Putamen (tissue), 1 donor: ENCODE data around the gene XRCC1.
"Not testable (repeated sequence)": the region's sequence is repeated elsewhere in the genome, so short reads cannot be mapped to it uniquely, and the experiment has no call there.

Source experiments
- DNase-seq: peaks from one replicate; pipeline ENCODE4 v3.0.0-alpha.2; 2016; ENCODE audit warnings: low spot score

XRCC1 gene

GRCh38 chr19:43546581-43546980 lies 28.7 kb downstream of the XRCC1 start:
- no peak for DNase-seq

DNA sequence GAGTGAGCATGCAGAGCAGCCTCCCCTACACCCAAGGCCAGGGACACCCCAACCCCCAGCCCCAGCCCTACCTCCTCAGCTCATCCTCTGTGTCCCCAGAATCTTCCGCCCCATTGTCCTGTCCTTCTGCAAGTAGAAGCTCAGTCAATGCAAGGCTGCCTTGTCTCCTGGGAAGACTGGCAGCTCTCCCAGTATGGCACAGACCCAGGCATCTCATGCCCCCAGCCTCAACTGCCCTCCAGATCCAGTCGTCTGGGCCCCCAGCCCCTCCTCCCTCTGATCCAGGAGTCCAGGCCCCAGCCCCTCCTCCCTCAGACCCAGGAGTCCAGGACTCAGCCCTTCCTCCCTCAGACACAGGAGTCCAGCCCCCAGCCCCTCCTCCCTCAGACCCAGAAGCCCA lies 29.3 kb downstream of the XRCC1 start:
- no peak for DNase-seq

- no peak for DNase-seq
Observed at GRCh38 chr19:43545276-43545675, 30.1 kb downstream of the XRCC1 start.

GRCh38 chr19:43544077-43544476 lies 31.2 kb downstream of the XRCC1 start:
- no peak for DNase-seq

DNA sequence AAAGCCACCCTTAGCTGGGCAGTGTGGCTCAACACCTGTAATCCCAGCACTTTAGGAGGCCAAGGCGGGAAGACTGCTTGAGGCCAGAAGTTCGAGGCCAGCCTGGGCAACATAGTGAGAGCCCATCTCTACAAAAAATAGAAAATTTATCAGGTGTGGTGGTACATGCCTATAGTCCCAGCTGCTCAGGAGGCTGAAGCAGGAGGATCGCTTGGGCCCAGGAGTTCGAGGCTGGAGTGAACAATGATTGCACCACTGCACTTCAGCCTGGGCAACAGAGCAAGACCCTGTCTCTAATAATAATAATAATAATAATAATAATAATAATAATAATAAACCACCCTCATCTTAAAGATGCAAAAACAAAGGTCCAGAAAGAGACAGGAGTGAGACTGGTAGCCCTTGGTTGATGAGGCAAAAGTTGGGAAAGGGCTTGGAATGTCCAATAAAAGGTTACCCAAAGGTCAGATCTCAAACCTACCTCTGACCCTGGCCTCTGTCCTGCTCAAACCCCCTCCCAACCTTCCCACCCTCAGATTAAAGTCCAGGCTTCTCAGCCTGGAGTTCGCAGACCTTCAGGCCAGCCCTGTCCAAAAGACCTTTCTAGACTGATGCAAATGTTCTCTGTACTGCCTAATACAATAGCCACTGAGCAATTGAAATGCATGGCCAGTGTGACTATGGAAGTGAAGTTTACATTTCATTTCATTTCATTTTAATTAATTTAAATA lies 33.2 kb downstream of the XRCC1 start:
- no peak for DNase-seq

GRCh38 chr19:43540381-43540780 lies 34.9 kb downstream of the XRCC1 start:
- no peak for DNase-seq

- no peak for DNase-seq
Observed at GRCh38 chr19:43538922-43539321, 36.4 kb downstream of the XRCC1 start.

- peak; percentile 44 for DNase-seq
Observed at GRCh38 chr19:43534816-43535761, 40.2 kb downstream of the XRCC1 start.

- DNase-seq: no peak
Observed at GRCh38 chr19:43534305-43534815, 41.0 kb downstream of the XRCC1 start.

GRCh38 chr19:43533546-43534304 lies 41.6 kb downstream of the XRCC1 start:
- DNase-seq: peak; percentile 93

- DNase-seq: peak; percentile 96
Observed at GRCh38 chr19:43532962-43533545, 42.3 kb downstream of the XRCC1 start, which contains the start of gene ZNF575. Gene ZNF575 (plus strand): TSS chr19:43533188. CDS start chr19:43534423, 1,235 bp downstream.

DNA sequence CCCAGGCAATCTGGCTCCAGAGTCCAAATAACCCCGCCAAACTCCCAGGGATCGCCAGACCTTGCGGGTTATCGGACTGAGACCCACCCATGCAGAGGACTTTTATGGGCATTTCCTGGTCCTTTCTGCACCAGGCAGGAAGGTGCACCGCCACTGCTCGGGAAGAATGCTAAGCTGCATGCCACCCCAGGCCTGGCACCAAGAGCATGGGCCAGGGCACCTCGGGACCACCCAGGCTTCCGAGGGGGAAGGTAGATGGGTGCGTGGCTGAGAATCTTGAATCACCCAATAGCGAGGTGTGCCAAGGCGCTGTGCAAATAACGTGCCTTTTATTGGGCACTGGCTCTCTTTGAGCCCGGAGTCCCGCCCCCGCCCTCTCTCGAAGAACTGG lies 42.8 kb downstream of the XRCC1 start:
- DNase-seq: no peak

DNA sequence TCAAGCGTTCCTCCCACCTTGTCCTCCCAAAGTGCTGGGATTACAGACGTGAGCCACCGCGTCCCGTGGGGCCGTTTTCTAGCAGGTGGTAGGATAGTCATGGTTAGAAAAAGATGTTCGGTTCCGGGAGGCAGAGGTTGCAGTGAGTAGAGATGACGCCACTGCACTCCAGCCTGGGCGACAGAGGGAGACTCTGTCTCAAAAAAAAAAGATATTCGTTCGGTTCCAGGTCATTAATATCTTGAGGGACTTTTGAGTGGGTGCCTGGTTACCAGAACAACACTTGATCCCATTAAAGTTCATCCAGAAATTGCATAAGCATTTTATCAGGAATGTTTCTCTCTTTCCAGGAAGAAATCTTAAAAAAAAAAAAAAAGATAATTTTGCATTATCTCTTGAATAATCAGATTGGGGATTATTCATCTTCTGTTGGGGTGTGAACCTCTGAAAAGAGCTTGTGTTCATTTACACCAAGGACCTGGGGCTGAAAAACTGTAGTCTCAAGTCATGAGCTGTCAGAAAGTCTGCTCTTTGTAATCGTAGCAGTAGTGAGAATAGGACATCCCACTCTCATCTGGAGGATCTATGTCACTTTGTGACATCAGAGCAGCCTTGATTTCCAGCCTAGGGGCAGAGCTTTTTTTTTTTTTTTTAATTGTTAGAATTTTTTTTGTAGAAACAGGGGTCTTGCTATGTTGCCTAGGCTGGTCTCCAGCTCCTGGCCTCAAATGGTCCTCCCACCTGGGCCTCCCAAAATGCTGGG lies 47.3 kb downstream of the XRCC1 start:
- no peak for DNase-seq

- DNase-seq: peak; percentile 70
Observed at GRCh38 chr19:43526884-43527859, 48.2 kb downstream of the XRCC1 start, which contains the start of gene ETHE1. Gene ETHE1 (minus strand): TSS chr19:43527201. CDS start chr19:43527177, 24 bp downstream.

DNA sequence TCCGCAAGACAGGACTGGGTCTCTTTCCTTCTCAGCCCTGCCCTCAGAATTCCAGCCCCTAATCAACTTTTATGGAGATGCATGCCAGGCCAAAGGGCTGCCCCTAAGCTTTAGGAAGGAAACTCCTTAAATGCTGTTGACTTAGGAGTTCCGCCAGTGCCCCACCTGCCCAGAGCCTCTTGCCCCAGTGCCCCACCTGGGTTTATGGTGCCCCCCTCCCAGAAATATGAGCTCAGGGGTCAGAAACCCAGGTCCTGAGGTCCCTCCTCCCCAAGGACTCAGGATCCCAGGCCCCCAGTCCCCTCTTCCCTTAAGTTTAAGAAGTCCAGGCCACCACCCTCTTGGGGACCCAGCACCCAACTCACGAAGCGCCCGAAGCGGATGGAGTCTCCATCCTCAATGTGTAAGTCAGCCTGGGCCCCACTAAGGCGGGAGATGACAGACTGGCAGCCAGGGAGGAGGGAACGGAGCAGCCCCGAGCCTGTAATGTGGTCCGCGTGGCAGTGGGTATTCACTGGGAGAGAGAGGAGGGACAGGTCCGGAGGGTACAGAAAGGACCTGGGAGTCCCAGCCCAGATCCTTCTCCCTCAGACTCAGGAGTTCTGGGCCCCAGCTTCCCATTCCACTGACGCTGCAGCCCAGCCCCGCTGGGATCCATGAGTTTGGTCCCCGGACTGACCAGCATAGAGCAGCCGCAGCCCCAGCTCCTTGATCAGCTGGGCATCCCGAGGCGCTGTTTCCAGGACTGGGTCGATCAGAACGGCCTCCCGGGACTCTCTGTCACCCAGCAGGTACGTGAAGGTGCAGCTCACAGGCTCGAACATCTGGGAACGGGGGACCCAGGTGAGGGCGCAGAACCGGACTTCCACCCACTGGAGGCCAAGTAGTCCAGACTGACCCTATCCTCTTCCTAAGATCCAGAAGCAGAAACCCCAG lies 49.2 kb downstream of the XRCC1 start:
- DNase-seq: no peak

GRCh38 chr19:43524922-43525835 lies 50.1 kb downstream of the XRCC1 start:
- DNase-seq: peak; percentile 37

DNA sequence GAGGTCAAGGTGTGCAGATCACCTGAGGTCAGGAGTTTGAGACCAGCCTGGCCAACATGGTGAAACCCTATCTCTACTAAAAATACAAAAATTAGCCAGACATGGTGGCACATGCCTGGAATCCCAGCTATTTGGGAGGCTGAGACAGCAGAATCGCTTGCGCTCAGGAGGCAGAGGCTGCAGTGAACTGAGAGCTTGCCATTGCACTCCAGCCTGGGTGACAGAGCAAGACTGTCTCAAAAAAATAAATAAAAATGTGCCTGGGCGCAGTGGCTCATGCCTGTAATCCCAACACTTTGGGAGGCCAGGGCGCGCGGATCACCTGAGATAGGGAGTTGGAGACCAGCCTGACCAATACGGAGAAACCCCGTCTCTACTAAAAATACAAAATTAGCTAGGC lies 51.6 kb downstream of the XRCC1 start:
- DNase-seq: not testable (repeated sequence)
